Measurements from ENCODE around the gene SLC4A8.
"Not testable (repeated sequence)": the region's sequence is repeated elsewhere in the genome, so short reads cannot be mapped to it uniquely, and the experiment has no call there.

Gene SLC4A8

DNA sequence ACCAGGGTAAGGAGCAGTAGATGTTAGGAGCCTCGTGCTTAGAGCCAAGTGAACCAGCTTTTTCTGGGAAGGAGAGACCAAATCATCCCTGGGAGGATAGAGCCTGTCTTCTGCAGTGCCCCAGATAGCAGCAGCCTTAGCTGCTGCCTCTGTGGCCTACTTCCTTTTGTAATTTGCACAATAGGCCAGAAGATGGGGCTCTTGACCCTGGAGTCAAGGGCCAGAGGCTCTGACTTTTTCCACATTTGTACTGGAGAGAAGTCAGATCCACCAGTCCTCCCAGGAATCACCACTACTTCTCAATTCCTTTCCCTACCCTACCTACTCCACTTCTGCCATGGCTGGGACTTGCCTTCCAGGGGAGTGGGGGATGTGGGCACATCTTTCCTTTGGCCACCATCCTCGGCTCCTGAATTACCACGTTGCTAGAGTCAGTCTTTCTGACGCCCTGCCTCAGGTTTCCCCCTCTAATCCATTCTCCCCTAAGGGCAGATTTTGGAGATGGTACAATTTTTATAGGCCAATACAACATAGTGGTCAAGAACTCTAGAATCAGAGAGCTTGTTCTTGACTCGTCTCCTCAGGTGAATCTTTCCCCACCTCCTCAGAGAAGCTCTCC lies 3.3 kb upstream of the SLC4A8 start:
- DNase-seq (ENCODE audit: extremely low read depth in 1 of 2, low read depth in 1 of 2) = peak in 1 of 2 donors; percentile 13

DNA sequence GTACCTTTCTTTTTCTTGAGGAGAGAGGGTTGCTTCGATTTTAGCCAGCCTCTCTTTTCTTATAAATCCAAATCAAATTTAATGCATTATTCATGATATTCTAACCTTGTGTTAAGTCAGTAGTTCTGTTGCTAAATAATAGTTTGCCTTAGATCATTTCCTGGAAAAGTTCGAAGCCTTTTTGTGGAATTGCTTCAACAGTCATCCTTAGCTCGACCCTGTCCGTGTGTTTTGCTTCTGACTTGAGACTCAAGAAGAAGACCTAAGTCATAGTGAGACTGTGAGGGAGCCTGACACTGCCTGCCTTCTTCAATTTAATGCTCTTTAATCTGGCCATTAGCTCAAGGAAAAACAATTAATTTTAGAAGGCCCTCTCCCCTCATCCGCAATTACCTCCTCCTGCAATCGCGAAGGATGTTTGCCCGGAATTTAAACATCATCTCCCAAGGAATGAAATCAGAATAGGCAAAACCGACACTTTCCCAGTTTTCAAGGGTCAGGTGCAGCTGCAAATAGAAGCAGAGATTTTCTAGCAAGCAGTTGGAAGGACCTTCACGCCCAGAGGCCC lies 453 bp upstream of the SLC4A8 start:
- no peak for DNase-seq (ENCODE audit: extremely low read depth in 1 of 2, low read depth in 1 of 2)

DNA sequence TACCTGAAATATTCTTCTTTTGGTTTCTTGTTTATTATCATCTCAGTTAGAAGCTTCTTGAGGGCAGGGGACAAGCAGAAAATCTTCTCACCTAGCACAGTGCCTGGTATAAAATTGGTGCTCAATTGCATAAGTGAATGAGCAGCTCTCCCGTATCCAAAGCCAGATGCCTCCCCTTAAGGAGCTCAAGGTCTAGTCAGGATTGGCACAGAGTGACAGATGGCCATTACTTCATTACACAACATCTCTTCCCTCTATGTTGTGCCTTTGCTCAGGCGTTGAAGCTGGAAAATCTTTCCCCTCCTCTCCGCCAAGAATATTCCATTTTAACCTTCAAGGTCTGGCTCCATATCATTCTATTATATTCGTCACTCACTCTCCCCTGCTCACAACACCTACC lies 3.6 kb downstream of the SLC4A8 start:
- no peak for DNase-seq (ENCODE audit: extremely low read depth in 1 of 2, low read depth in 1 of 2)

DNA sequence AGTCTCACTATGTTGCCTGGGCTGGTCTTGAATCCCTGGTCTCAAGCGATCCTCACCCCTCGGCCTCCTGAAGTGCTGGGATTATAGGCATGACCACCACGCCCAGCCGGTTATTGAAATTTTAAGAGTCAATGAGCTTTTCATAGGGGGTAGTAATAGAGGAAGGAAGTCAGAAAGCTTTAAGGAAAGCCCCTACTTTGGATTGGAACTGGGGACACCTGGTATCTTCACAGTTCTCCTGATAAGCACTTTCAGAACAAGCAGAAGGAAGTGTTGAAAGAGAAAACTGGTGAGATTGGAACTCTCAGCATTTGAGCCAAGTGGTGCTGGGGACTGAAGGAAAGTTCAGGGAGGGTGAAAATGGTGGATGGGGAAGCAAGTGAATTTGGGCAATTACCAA lies 5.1 kb downstream of the SLC4A8 start:
- no peak for DNase-seq (ENCODE audit: extremely low read depth in 1 of 2, low read depth in 1 of 2)

DNA sequence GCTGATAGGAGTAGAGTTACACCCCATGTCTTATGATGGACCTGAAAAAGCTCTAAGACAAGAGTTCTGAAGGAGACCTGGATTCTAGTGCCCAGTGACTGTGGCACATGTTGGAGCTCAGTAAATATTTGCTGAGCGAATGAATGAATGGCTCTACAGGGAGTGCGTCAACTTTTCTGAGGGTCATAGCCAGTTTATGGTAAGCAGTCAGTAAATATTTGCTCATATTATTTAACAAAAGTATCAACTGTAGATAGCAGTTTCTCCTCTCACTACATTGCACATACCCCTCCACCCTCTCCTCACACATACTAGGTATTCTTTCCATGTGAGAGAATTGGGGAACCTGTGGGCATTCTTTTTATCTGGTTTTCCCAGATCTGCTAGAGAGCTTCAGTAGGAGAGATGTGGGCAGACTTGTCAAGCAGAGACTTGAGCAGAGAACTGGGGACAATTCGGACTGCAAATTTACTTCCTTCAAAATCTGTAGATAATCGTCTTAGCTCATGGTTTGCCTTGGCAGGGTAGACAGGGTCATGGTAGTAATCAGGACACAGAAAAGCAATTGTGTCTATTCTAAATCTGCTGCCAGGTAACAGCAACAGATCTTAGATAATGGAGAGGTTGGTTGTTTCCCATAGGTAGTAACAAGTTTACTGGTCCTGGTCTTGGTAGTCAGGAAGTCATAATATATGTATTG lies 5.7 kb downstream of the SLC4A8 start:
- no peak for DNase-seq (ENCODE audit: extremely low read depth in 1 of 2, low read depth in 1 of 2)

DNA sequence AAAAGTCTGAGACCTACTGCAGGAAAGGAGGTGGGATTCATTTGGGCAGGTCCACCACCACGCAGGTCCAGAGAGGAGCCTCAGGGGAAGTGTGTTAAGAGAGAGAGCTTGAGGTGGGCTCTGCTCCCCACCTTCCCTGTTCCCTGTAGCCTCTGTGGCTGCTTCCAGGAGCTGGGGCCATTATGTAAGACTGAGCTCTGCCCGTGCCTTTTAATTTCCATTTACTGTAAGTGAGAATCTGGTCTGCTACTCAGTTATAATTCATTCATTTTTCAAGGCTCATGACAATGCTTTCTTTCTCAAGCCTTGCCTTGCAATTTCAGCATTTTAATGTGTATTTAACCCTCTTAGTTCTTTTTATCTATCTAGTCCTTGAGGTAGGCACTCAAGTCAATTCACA lies 8.3 kb downstream of the SLC4A8 start:
- no peak for DNase-seq (ENCODE audit: extremely low read depth in 1 of 2, low read depth in 1 of 2)

DNA sequence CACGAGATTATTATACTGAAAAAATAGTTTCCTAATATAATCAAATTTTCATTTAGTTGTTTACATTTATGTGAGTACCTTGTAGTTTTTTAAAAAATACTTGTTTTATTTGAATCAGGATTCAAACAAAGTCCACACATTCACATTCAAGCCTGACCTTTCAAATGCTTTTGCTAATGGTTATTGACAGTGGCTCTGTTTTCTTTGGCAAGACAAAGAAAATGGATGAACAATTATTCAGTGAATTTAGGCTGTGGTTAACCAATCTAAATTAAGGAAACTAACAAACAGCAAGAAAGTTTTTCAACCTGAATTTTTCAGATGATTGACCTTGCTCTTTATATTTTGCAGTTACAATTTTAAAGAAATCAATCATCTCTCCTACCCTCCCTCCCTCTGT lies 9.7 kb downstream of the SLC4A8 start:
- no peak for DNase-seq (ENCODE audit: extremely low read depth in 1 of 2, low read depth in 1 of 2)

DNA sequence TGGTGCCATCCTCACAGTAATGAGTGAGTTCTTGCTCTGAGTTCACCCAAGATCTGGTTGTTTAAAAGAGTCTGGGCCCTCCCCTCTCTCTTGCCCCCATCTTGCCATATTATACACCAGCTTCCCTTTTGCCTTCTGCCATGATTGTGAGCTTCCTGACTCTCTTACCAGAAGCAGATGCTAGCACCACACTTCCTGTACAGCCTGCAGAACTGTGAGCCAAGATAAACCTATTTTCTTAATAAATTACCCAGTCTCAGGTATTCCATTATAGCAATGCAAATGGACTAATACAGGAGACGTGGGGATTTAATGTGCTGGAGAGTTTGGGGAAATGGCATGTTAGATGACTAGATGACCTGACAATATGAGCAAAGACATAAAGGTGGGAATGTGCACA lies 12.8 kb downstream of the SLC4A8 start:
- DNase-seq (ENCODE audit: extremely low read depth in 1 of 2, low read depth in 1 of 2) = no peak

DNA sequence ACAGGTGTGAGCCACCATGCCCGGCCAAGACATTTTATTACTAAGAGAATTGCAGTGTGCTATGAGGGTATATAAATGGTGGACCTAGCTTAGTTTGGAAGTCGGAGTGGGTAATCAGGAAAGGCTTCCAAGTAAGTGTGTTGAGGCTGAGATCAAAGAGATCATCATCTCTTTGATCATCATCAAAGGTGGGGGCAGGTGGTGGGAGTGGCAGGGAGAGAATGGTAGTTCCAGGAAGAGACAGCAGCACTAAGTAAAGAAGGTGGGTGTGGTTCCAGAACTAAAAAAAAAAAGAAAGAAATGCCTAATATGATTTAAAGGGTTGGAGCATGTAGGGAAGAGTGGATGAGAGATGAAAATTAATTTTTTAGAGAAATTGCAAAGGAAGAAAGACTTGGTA lies 14.7 kb downstream of the SLC4A8 start:
- DNase-seq (ENCODE audit: extremely low read depth in 1 of 2, low read depth in 1 of 2) = no peak

DNA sequence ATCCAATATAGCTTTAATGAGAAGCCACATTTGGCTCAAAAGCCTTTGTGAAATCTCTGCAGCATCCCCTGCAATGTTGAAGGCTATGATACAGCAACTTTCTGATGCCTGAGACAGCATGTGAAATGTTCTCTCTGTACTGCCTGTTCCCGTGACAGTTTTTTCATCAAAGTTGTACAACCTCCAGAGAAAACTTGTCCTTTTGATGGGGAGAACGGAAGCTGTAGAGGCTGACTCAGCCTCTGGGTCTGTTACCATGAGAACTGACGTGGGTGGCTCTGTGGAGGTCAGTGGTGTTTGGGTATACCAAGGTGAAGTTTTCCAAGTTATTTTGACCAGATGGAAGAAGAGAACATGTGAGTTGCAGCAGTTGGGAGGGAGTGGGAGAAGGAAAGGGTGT lies 17.0 kb downstream of the SLC4A8 start:
- no peak for DNase-seq (ENCODE audit: extremely low read depth in 1 of 2, low read depth in 1 of 2)

DNA sequence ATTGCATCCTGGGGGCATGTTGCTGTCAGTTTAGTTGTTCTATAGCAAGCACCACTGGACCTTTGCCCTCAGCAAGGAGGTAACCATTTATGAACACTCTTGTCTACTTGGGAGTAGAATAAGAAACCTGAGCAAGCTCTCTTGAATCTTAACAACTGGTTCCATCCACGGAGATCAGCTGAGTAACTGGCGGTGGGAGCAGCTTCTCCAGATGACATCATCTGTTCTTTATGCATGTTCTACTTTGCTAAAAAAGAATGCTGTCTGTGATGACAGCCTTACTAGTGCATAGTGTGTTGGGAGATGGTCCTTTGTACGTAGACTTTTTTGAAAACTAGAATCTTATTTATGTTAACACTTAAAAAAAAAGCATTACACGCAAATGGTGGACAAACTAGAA lies 17.7 kb downstream of the SLC4A8 start:
- no peak for DNase-seq (ENCODE audit: extremely low read depth in 1 of 2, low read depth in 1 of 2)

DNA sequence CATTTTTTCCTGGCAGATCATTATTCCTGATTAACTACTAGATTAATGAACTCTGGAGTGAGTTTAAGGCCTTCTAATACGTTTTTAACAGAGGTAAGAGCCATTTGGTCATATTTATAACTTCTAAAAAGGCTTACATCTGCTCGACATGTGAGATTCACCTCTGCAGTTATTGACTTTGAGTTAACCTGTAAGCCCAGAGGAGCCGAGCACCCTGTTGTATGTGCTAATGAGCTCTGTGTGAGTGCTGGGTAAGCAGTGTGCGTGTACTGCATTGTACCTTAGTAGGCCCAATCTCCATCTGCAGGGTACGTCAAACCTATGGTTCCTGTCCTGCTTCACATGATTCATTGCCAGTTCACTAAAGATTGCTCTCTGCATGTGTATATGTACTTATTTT lies 18.9 kb downstream of the SLC4A8 start:
- no peak for DNase-seq (ENCODE audit: extremely low read depth in 1 of 2, low read depth in 1 of 2)

DNA sequence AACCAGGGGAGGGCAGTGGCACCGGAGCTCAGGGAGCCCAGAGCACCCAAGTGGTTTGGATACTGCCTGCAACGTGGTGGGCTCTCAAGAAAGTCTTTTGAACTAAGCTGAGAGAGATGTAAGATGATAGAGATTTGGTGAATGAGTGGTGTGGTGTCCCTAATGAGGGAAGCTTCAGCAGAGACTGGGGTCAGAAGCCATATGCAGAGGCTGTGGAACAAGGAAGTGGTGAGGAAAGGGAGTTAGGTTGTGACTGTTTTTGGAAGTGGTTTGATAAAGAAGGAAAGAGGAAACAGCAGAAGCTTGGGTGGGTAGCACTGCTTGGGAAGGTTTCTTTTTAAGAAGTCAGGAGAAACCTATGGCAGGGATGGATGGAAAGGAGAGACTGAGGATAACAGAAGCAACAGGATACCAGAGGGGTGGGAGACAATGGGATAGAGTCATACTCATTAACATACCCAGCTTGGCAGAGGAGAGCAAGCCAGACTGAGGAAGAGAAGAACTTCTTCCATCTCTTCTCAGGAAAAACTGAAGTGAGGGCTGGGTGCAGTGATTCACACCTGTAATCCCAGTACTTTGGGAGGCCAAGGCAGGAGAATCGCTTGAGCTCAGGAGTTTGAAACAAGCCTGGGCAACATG lies 24.1 kb downstream of the SLC4A8 start:
- DNase-seq (ENCODE audit: extremely low read depth in 1 of 2, low read depth in 1 of 2) = no peak

DNA sequence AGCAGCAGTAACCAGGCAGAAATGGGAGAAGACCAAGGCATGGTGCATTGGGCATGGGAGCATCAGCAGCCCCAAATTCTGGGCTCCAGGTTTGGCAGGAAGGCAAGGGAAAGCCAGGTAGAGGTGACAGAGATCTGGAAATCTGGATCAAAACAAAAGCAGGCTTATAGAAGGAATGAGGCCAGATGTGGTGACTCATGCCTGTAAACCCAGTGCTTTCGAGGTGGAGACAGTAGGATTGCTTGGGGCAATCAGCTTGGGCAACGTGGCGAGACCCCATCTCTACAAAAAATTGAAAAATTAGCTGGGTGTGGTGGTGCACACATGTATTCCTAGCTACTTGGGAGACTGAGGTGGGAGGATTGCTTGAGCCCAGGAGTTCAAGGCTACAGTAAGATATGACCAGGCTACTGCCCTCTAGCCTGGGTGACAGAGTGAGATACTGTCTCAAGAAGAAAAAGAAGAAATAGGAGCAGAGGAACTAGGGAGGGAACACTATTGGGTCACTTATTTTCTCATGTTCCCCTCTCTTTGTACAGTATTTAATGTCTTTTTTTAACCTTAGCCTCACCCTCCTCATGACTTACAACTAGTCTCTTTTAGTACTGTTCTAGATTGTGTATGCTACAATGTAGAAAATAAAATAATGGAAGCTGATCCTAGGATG lies 25.1 kb downstream of the SLC4A8 start:
- no peak for DNase-seq (ENCODE audit: extremely low read depth in 1 of 2, low read depth in 1 of 2)

DNA sequence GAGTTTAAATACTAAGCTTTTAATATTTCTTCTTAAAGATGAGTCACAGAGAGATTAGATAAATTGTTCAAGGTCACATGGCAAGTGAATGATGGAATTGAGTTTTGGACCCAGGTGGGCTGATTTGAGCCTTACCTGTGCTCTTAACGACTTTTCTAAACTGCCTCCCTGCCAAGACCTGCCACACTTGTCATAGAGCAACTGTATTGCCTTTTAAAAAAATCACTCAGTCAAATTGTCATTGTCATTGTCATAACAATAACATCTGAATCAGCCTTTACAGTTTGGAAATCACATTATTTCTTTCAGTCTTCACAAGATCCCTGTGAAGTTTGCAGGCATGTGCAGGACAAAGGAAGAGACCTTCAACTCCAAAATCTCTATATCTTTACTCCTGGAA lies 25.7 kb downstream of the SLC4A8 start:
- DNase-seq (ENCODE audit: extremely low read depth in 1 of 2, low read depth in 1 of 2) = no peak

DNA sequence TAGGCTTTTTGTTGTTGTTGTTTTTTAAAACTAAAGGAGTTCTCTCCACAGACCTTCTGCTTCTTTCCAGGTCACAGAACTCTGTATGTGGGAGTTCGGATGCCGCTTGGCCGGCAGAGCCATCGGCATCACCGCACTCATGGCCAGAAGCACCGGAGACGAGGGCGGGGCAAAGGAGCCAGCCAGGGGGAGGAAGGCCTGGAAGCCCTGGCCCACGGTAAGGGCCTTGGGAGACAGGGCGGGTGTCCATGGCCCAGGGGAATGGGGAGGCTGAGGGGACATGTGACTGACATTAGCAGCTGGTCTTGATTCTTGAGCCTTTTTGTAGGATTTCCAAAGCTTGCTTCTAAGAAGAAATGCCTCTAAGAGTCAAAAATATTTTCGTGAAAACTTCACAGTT lies 26.2 kb downstream of the SLC4A8 start:
- no peak for DNase-seq (ENCODE audit: extremely low read depth in 1 of 2, low read depth in 1 of 2)

DNA sequence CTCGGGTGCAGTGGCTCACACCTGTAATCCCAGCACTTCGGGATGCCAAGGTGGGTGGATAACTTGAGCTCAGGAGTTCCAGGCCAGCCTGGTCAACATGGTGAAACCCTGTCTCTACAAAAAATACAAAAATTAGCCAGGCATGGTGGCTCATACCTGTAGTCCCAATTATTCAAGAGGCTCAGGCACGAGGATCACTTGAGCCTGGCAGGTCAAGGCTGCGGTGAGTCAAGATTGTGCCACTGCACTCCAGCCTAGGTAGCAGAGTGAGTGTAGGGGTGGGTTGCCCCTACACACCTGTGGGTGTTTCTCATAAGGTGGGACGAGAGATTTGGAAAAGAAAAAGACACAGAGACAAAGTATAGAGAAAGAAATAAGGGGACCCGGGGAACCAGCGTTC lies 29.4 kb downstream of the SLC4A8 start:
- DNase-seq (ENCODE audit: extremely low read depth in 1 of 2, low read depth in 1 of 2) = not testable (repeated sequence)

DNA sequence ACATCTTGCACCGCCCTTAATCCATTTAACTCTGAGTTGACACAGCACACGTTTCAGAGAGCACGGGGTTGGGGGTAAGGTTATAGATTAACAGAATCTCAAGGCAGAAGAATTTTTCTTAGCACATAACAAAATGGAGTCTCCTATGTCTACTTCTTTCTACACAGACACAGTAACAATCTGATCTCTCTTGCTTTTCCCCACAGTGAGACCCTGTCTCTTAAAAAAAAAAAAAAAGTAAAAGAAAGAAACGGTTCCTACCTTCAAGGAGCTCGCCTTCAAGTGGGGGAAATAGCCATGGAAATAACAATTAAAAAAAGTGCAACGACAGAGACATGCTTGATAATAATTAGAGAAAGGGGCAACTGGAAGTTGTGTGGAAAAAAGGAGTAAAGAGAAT lies 30.4 kb downstream of the SLC4A8 start:
- not testable (repeated sequence) for DNase-seq (ENCODE audit: extremely low read depth in 1 of 2, low read depth in 1 of 2)

DNA sequence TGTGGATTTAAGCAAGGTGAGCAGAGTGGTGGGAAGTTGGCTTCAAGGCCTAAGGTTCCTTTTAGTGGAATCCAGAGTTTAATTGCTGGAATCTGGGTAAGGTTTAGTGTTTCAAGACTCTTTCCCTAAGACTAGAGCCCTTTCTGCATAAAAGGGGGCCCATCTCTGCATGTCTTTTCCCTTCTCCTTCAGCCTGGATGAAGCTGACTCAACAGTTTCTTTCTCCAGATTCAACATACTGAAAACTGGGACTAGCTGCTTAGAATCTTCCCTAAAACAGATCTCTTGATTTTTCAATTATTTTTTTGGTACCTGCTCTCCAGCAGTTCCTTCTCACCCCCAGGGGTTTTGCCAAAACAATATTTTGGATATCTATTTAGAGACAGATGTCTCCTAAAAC lies 34.0 kb downstream of the SLC4A8 start:
- no peak for DNase-seq (ENCODE audit: extremely low read depth in 1 of 2, low read depth in 1 of 2)

DNA sequence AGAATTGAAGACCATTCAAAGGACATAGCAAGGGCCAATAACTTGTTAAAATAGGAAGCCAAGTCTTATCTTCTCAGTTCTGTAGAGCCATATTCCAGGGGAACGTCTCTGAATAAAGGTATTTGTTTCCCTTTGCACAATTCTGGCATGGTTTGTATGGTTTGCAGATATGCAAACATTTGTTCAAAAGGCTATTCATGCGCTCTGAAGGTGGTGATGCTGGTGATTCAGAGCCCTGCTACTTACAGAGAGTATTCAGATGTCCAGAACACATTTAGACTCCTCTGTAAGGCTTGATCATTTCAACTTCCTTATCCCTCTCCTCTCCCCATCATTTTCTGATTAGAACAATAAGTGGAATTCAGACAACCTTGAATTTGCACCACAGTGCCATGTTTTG lies 35.9 kb downstream of the SLC4A8 start:
- DNase-seq (ENCODE audit: extremely low read depth in 1 of 2, low read depth in 1 of 2) = no peak

DNA sequence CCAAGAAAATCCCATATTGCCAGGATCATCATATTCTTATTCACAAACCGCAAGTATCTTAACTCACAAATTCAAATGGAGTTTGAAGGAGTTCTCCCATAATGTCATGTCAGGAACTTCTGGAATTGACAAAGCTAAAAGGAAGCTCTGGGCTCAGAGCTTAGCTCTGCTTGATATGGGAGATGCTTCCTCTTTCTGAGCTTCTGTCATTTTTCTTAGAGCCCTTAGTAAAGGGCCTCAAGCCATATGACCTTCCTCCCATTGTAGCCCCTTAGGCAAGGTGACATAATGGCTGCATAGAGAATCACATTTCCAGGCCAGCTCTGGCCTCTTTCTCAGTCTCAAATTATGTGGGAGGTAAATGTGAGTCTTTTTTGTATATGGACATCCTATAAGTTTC lies 40.9 kb downstream of the SLC4A8 start:
- DNase-seq (ENCODE audit: extremely low read depth in 1 of 2, low read depth in 1 of 2) = no peak

DNA sequence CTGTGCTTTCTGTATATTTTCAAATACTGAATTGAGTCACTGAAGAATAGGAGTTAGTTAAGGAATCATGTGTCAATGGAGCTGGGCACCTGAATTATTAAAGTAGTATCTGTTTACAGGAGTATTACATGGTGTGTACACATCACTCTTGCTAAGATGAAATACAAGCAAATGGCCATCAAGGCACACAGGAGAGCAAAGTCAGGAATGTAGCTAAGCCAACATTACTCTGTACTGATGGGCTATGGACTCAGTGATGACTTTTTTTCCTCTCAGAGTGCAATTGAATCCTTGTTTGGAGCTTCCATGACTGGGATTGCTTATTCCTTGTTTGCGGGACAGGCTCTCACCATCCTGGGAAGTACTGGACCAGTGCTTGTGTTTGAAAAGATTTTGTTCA lies 45.5 kb downstream of the SLC4A8 start:
- DNase-seq (ENCODE audit: extremely low read depth in 1 of 2, low read depth in 1 of 2) = no peak

Data from stimulated activated CD8-positive, alpha-beta memory T cell treated with anti-CD3 and anti-CD28 coated beads, Interleukin-7, amount 100 ng/mL, for 48 hours (primary cell).